Measurements from ENCODE around the gene SKIDA1. TPM values are rescaled to one million over a fixed set of nuclear protein-coding genes. Genes with fewer than 3 reads are reported as not detected.

The SKIDA1 gene
- total RNA-seq, 1 experiment from 2014 or later, result 6.3 TPM

- no peak for DNase-seq
- no peak overlapping the region for H3K4me3 Mint-ChIP-seq (ENCODE audit: unreplicated experiment)
- no peak for TF ChIP-seq CTCF (IDR thresholded peaks at IDR 0.05; ENCODE audit: insufficient read depth in 1 of 2, low read depth in 1 of 2, low read length in 1 of 2, severe bottlenecking in 1 of 2, unreplicated experiment in 1 of 2)
- Histone ChIP-seq H3K4me1 (peaks cover 44% of the 10 kb centered on the region), H3K27me3 (replicated peaks; ENCODE audit: control insufficient read depth, insufficient read depth, low read length) (no peaks in the 10 kb centered on the region), H3K4me3 (ENCODE audit: low read depth, low read length) (no peak overlapping the region), H3K36me3 (ENCODE audit: control insufficient read depth, insufficient read depth, low read length) (no peaks in the 10 kb centered on the region), H3K9me3 (no peaks in the 10 kb centered on the region)
- ChIA-PET POLR2A (no interaction called here), CTCF (no interaction called here)
- H3K27ac Mint-ChIP-seq (ENCODE audit: unreplicated experiment), result peak overlapping the region; percentile 54
- no peaks in the 10 kb centered on the region for H3K27me3 Mint-ChIP-seq (ENCODE audit: insufficient read depth, unreplicated experiment)
- intact Hi-C loops (cut with micrococcal nuclease; ENCODE audit: unreplicated experiment), result no loop called here
- no TSS peak for BruUV-seq (replicated peaks)
- no peaks in the 10 kb centered on the region for H3K9me3 Mint-ChIP-seq (ENCODE audit: unreplicated experiment)
- H3K4me1 Mint-ChIP-seq (ENCODE audit: low read depth, unreplicated experiment), result peaks cover 58% of the 10 kb centered on the region
- H3K36me3 Mint-ChIP-seq (ENCODE audit: insufficient read depth, unreplicated experiment), result no peaks in the 10 kb centered on the region
Measured at GRCh38 chr10:21508706-21509331, 16.7 kb downstream of the SKIDA1 start.

- Histone ChIP-seq H3K9me3 (no peaks in the 10 kb centered on the region), H3K27me3 (replicated peaks; ENCODE audit: control insufficient read depth, insufficient read depth, low read length) (no peaks in the 10 kb centered on the region), H3K36me3 (ENCODE audit: control insufficient read depth, insufficient read depth, low read length) (no peaks in the 10 kb centered on the region), H3K4me1 (peaks cover 34% of the 10 kb centered on the region), H3K4me3 (ENCODE audit: low read depth, low read length) (no peak overlapping the region)
- no peak for TF ChIP-seq CTCF (IDR thresholded peaks at IDR 0.05; ENCODE audit: insufficient read depth in 1 of 2, low read depth in 1 of 2, low read length in 1 of 2, severe bottlenecking in 1 of 2, unreplicated experiment in 1 of 2)
- POLR2A ChIA-PET, result interaction anchor here (0.5 to 0.6 kb wide), 2 partner anchors 12 to 506 kb away, joined by 4 to 7 read pairs; no protein-coding TSS in a partner anchor
- DNase-seq, result no peak
- H3K27ac Mint-ChIP-seq (ENCODE audit: unreplicated experiment), result no peak overlapping the region
- H3K4me1 Mint-ChIP-seq (ENCODE audit: low read depth, unreplicated experiment), result peaks cover 57% of the 10 kb centered on the region
- CTCF ChIA-PET, result interaction anchor here (1.4 kb wide), 1 partner anchor 9 kb away, joined by 9 read pairs; no protein-coding TSS in a partner anchor
- H3K27me3 Mint-ChIP-seq (ENCODE audit: insufficient read depth, unreplicated experiment), result no peaks in the 10 kb centered on the region
- intact Hi-C loops (cut with micrococcal nuclease; ENCODE audit: unreplicated experiment), result no loop called here
- no peaks in the 10 kb centered on the region for H3K36me3 Mint-ChIP-seq (ENCODE audit: insufficient read depth, unreplicated experiment)
- H3K9me3 Mint-ChIP-seq (ENCODE audit: unreplicated experiment), result no peaks in the 10 kb centered on the region
- H3K4me3 Mint-ChIP-seq (ENCODE audit: unreplicated experiment), result no peak overlapping the region
- no TSS peak for BruUV-seq (replicated peaks)
Measured at GRCh38 chr10:21507150-21507549, 18.3 kb downstream of the SKIDA1 start.

- BruUV-seq (replicated peaks), result no TSS peak
- peak overlapping the region; percentile 40 for H3K4me3 Mint-ChIP-seq (ENCODE audit: unreplicated experiment)
- POLR2A ChIA-PET, result interaction anchor here (0.6 to 1.2 kb wide), 4 partner anchors 10 to 19 kb away, joined by 5 to 22 read pairs (median 8); partner anchors contain the start of gene SKIDA1
- no peaks in the 10 kb centered on the region for H3K27me3 ChIP-seq (replicated peaks; ENCODE audit: control insufficient read depth, insufficient read depth, low read length)
- no peaks in the 10 kb centered on the region for H3K36me3 Mint-ChIP-seq (ENCODE audit: insufficient read depth, unreplicated experiment)
- no peak overlapping the region for H3K4me3 ChIP-seq (ENCODE audit: low read depth, low read length)
- H3K36me3 ChIP-seq (ENCODE audit: control insufficient read depth, insufficient read depth, low read length), result no peaks in the 10 kb centered on the region
- peaks cover 29% of the 10 kb centered on the region for H3K4me1 ChIP-seq
- intact Hi-C loops (cut with micrococcal nuclease; ENCODE audit: unreplicated experiment), result loop anchor here (1.0 kb wide), 1 partner anchor 11 kb away; no protein-coding TSS in a partner anchor
- no peak for TF ChIP-seq CTCF (IDR thresholded peaks at IDR 0.05; ENCODE audit: insufficient read depth in 1 of 2, low read depth in 1 of 2, low read length in 1 of 2, severe bottlenecking in 1 of 2, unreplicated experiment in 1 of 2)
- H3K9me3 ChIP-seq, result no peaks in the 10 kb centered on the region
- CTCF ChIA-PET, result interaction anchor here (1.0 to 1.6 kb wide), 4 partner anchors 9 to 19 kb away, joined by 5 to 12 read pairs (median 6); partner anchors contain the start of gene SKIDA1
- peak overlapping the region; percentile 38 for H3K27ac Mint-ChIP-seq (ENCODE audit: unreplicated experiment)
- no peaks in the 10 kb centered on the region for H3K27me3 Mint-ChIP-seq (ENCODE audit: insufficient read depth, unreplicated experiment)
- H3K4me1 Mint-ChIP-seq (ENCODE audit: low read depth, unreplicated experiment), result peaks cover 49% of the 10 kb centered on the region
- no peak for DNase-seq
- no peaks in the 10 kb centered on the region for H3K9me3 Mint-ChIP-seq (ENCODE audit: unreplicated experiment)
Measured at GRCh38 chr10:21506351-21506750, 19.1 kb downstream of the SKIDA1 start.

All from Caco-2 (cell line).